Kidney (tissue), 14 donors: Measurements from ENCODE around the gene FOXO1. TPM values are rescaled to one million over a fixed set of nuclear protein-coding genes. Genes with fewer than 3 reads are reported as not detected.

Experiments
- DNase-seq, 5 donors: peaks; one replicate each; pipeline ENCODE4 v3.0.0-alpha.2; 2013 to 2020
- FAIRE-seq: peaks from 2 replicates; lab custom pipeline; 2012; peaks lifted over from hg19 to GRCh38; lab: Jason Lieb, UNC
- H3K27ac ChIP-seq, 2 donors: one replicate each; pipeline ENCODE4 v1.7.0; 2013; ENCODE audit warnings: low read depth in 2 of 2, low read length in 2 of 2, inconsistent platforms in 1 of 2
- H3K27me3 ChIP-seq: one replicate; pipeline ENCODE4 v1.7.1; 2013; ENCODE audit warnings: low read length, inconsistent platforms; ENCODE audit not compliant: control insufficient read depth, insufficient read depth
- H3K36me3 ChIP-seq, 3 donors: one replicate each; pipeline versions ENCODE4 v1.7.0 to v1.7.1; 2013; ENCODE audit warnings: low read length in 3 of 3, control low read depth in 1 of 3, inconsistent platforms in 1 of 3; ENCODE audit not compliant: insufficient read depth in 3 of 3, control insufficient read depth in 2 of 3
- H3K4me1 ChIP-seq, 3 donors: one replicate each; pipeline versions ENCODE4 v1.7.0 to v1.7.1; 2013; ENCODE audit warnings: low read length in 3 of 3, inconsistent platforms in 1 of 3, low read depth in 1 of 3; ENCODE audit not compliant: control insufficient read depth in 2 of 3, insufficient read depth in 2 of 3
- H3K4me3 ChIP-seq, 3 donors: one replicate each; pipeline versions ENCODE4 v1.7.0 to v1.8.1; 2013; ENCODE audit warnings: low read length in 3 of 3, control low read depth in 1 of 3, inconsistent platforms in 1 of 3
- H3K9ac ChIP-seq, 3 donors: one replicate each; pipeline versions ENCODE4 v1.7.0 to v1.7.1; 2013; ENCODE audit warnings: low read length in 3 of 3, control low read depth in 1 of 3, inconsistent platforms in 1 of 3
- H3K9me3 ChIP-seq, 3 donors: one replicate each; pipeline versions ENCODE4 v1.7.0 to v1.7.1; 2013; ENCODE audit warnings: low read length in 3 of 3, control low read depth in 1 of 3, inconsistent platforms in 1 of 3; ENCODE audit not compliant: control insufficient read depth in 2 of 3, insufficient read depth in 1 of 3
- CTCF ChIP-seq: IDR thresholded peaks from 3 replicates; pipeline ENCODE4 v1.5.1; 2012; ENCODE audit warnings: mild to moderate bottlenecking, moderate library complexity, borderline replicate concordance; ENCODE audit not compliant: insufficient read depth; ENCODE audit errors: extremely low read depth
- intact Hi-C: fragments of 100-400 bp; cut with DNase I; formaldehyde crosslinking; loops from one replicate; pipeline ENCODE4 v1.11.1; 2022
- polyA plus RNA-seq: library from polyadenylated mRNA; stranded (reverse); fragments of 350-450 nt; fragmentation: Illumina TruSeq; extraction: RNeasy Lipid Tissue Mini Kit (QIAGEN cat#74804); gene quantifications from one replicate; pipeline ENCODE4 v1.2.3, GENCODE V29; 2014; ENCODE audit warnings: low read depth, low replicate concordance; ENCODE audit not compliant: insufficient read depth
- total RNA-seq: library from RNA; stranded (reverse); fragmentation: NEBNext Ultra II Directional; extraction: Animal tissue kit (Norgen Biotek cat#: 25700); gene quantifications from one replicate; pipeline ENCODE4 v1.2.1, GENCODE V29; 2021
- donor health status: control.
- donor health status: control.
- donor health status: control.
- donor health status: control.
- donor health status: control.
- donor health status: DM: yes; HTN: yes; CAD: no.
- donor health status: Normal renal cell carcinoma (clear cell type).

The FOXO1 gene
- total and polyA plus RNA-seq, 2 donors from 2014 or later: 8.6 to 54.6 TPM

- TF ChIP-seq CTCF: no peak
- no peak overlapping the region for H3K27ac ChIP-seq
- DNase-seq (no peak), FAIRE-seq (no peak)
- H3K27me3 ChIP-seq: no peaks in the 10 kb centered on the region
- H3K9me3 ChIP-seq: no peaks in the 10 kb centered on the region
- H3K9ac ChIP-seq: no peak overlapping the region
- H3K36me3 ChIP-seq: no peaks in the 10 kb centered on the region
- no peaks in the 10 kb centered on the region for H3K4me1 ChIP-seq
- intact Hi-C loops: no loop called here
- no peak overlapping the region for H3K4me3 ChIP-seq
Measured at GRCh38 chr13:40519637-40520036, 146.8 kb downstream of the FOXO1 start.

- no peak overlapping the region for H3K9ac ChIP-seq
- TF ChIP-seq CTCF: no peak
- H3K9me3 ChIP-seq: no peaks in the 10 kb centered on the region
- no peak overlapping the region for H3K4me3 ChIP-seq
- intact Hi-C loops: no loop called here
- H3K27me3 ChIP-seq: no peaks in the 10 kb centered on the region
- FAIRE-seq (no peak), DNase-seq (no peak)
- no peaks in the 10 kb centered on the region for H3K4me1 ChIP-seq
- no peak overlapping the region for H3K27ac ChIP-seq
- no peaks in the 10 kb centered on the region for H3K36me3 ChIP-seq
Measured at GRCh38 chr13:40518481-40518882, 148.0 kb downstream of the FOXO1 start.

GRCh38 chr13:40517486-40518480 is 148.7 kb downstream of the FOXO1 start:
- Histone ChIP-seq H3K4me1 (no peaks in the 10 kb centered on the region), H3K4me3 (no peak overlapping the region), H3K27me3 (no peaks in the 10 kb centered on the region), H3K9ac (no peak overlapping the region), H3K36me3 (no peaks in the 10 kb centered on the region), H3K27ac (no peak overlapping the region), H3K9me3 (no peaks in the 10 kb centered on the region)
- FAIRE-seq (no peak), DNase-seq (no peak)
- intact Hi-C loops: no loop called here
- TF ChIP-seq CTCF: no peak
